Activated T-cell treated with anti-CD3 and anti-CD28 coated beads, Interleukin-2, amount 50 U/mL, for 4 hours (primary cell): ENCODE measurements around the gene RPS27. TPM values are rescaled to one million over a fixed set of nuclear protein-coding genes. Genes with fewer than 3 reads are reported as not detected.

Source experiments
- ATAC-seq, 2 donors: fragments of 200-7000 bp; cut with Tn5 transposase; one replicate each; pipeline ENCODE4 v1.10.0; 2021
- DNase-seq: peaks from one replicate; pipeline ENCODE4 v3.0.0-alpha.2; 2020
- H3K27me3 Mint-ChIP-seq: one replicate; pipeline ENCODE4 v1.8.0; 2021; ENCODE audit warnings: low read depth, mixed read lengths
- H3K36me3 Mint-ChIP-seq: one replicate; pipeline ENCODE4 v1.8.0; 2022; ENCODE audit warnings: mixed read lengths; ENCODE audit not compliant: insufficient read depth
- H3K4me1 Mint-ChIP-seq: one replicate; pipeline ENCODE4 v1.8.0; 2021; ENCODE audit warnings: low read depth, mixed read lengths
- H3K4me3 Mint-ChIP-seq: one replicate; pipeline ENCODE4 v1.8.0; 2021; ENCODE audit warnings: mild to moderate bottlenecking, moderate library complexity, mixed read lengths
- H3K9me3 Mint-ChIP-seq: one replicate; pipeline ENCODE4 v1.8.0; 2021; ENCODE audit warnings: mixed read lengths
- total RNA-seq, 3 donors: library from RNA; stranded (reverse); gene quantifications; one replicate each; pipeline ENCODE4 v1.2.1, GENCODE V29; 2021

The RPS27 gene
- 1,000 to 10,000 TPM; 2,132 to 2,236 (median 2,176) TPM for total RNA-seq

- peaks cover 7% of the 10 kb centered on the region for H3K27me3 Mint-ChIP-seq
- peaks cover 31% of the 10 kb centered on the region for H3K36me3 Mint-ChIP-seq
- peaks cover 45% of the 10 kb centered on the region for H3K4me1 Mint-ChIP-seq
- peak; percentile 88 to 89 for ATAC-seq
- DNase-seq, result peak; percentile 80
- peak within 1 kb of the TSS; percentile 97 for H3K4me3 Mint-ChIP-seq
- H3K9me3 Mint-ChIP-seq, result no peaks in the 10 kb centered on the region
These were observed at the start of gene RPS27 for GRCh38 chr1:153990468-153991150. Gene RPS27, plus strand, starts transcription at chr1:153990762. Its CDS starts 35 bp downstream, at chr1:153990797.

- Mint-ChIP-seq H3K9me3 (no peaks in the 10 kb centered on the region), H3K4me1 (peaks cover 33% of the 10 kb centered on the region), H3K4me3 (no peak overlapping the region), H3K27me3 (no peaks in the 10 kb centered on the region), H3K36me3 (peaks cover 39% of the 10 kb centered on the region)
- DNase-seq (no peak), ATAC-seq (no peak)
These were observed 48.5 kb upstream of the RPS27 start for GRCh38 chr1:153941826-153942725.

GRCh38 chr1:153942766-153943549 is 47.6 kb upstream of the RPS27 start:
- DNase-seq (no peak), ATAC-seq (no peak)
- H3K9me3 Mint-ChIP-seq, result no peaks in the 10 kb centered on the region
- no peak overlapping the region for H3K4me3 Mint-ChIP-seq
- peaks cover 32% of the 10 kb centered on the region for H3K36me3 Mint-ChIP-seq
- no peaks in the 10 kb centered on the region for H3K27me3 Mint-ChIP-seq
- H3K4me1 Mint-ChIP-seq, result peaks cover 33% of the 10 kb centered on the region

- ATAC-seq (no peak), DNase-seq (no peak)
- Mint-ChIP-seq H3K4me3 (peak overlapping the region; percentile 92), H3K9me3 (no peaks in the 10 kb centered on the region), H3K4me1 (peaks cover 33% of the 10 kb centered on the region), H3K27me3 (no peaks in the 10 kb centered on the region), H3K36me3 (peaks cover 33% of the 10 kb centered on the region)
These were observed 46.3 kb upstream of the RPS27 start for GRCh38 chr1:153944005-153944826.

GRCh38 chr1:153944827-153945117 is 45.8 kb upstream of the RPS27 start:
- ATAC-seq (no peak), DNase-seq (no peak)
- Mint-ChIP-seq H3K4me3 (peak overlapping the region; percentile 92), H3K27me3 (no peaks in the 10 kb centered on the region), H3K36me3 (peaks cover 27% of the 10 kb centered on the region), H3K4me1 (peaks cover 33% of the 10 kb centered on the region), H3K9me3 (no peaks in the 10 kb centered on the region)

GRCh38 chr1:153945131-153945794 is 45.3 kb upstream of the RPS27 start:
- Mint-ChIP-seq H3K4me1 (peaks cover 33% of the 10 kb centered on the region), H3K36me3 (peaks cover 27% of the 10 kb centered on the region), H3K27me3 (no peaks in the 10 kb centered on the region), H3K4me3 (peak overlapping the region; percentile 92), H3K9me3 (no peaks in the 10 kb centered on the region)
- peak; percentile 63 to 64 for ATAC-seq
- peak; percentile 67 for DNase-seq

GRCh38 chr1:153945795-153946621 is 44.6 kb upstream of the RPS27 start:
- Mint-ChIP-seq H3K9me3 (no peaks in the 10 kb centered on the region), H3K27me3 (no peaks in the 10 kb centered on the region), H3K36me3 (peaks cover 30% of the 10 kb centered on the region)

GRCh38 chr1:153946622-153947241 is 43.8 kb upstream of the RPS27 start, which contains the start of gene DENND4B:
Gene DENND4B, minus strand, starts transcription at chr1:153946718. Its CDS starts 2,344 bp downstream, at chr1:153944374.
- peak; percentile 69 for DNase-seq
- peak; percentile 75 to 79 for ATAC-seq
- Mint-ChIP-seq H3K27me3 (no peaks in the 10 kb centered on the region), H3K9me3 (no peaks in the 10 kb centered on the region), H3K4me1 (peaks cover 36% of the 10 kb centered on the region), H3K4me3 (peak within 1 kb of the TSS; percentile 92), H3K36me3 (peaks cover 33% of the 10 kb centered on the region)

More at GRCh38 chr1:153945795-153946621, 44.6 kb upstream of the RPS27 start:
- DNase-seq (peak; percentile 55), ATAC-seq (peak; percentile 60 to 69)
- peaks cover 36% of the 10 kb centered on the region for H3K4me1 Mint-ChIP-seq
- H3K4me3 Mint-ChIP-seq, result peak overlapping the region; percentile 92

- Mint-ChIP-seq H3K4me3 (no peak overlapping the region), H3K27me3 (no peaks in the 10 kb centered on the region), H3K36me3 (peaks cover 27% of the 10 kb centered on the region), H3K4me1 (peaks cover 29% of the 10 kb centered on the region), H3K9me3 (no peaks in the 10 kb centered on the region)
- ATAC-seq (no peak), DNase-seq (no peak)
These were observed 39.4 kb upstream of the RPS27 start for GRCh38 chr1:153951183-153951582.

GRCh38 chr1:153951801-153952200 is 38.8 kb upstream of the RPS27 start:
- Mint-ChIP-seq H3K36me3 (peaks cover 27% of the 10 kb centered on the region), H3K4me3 (no peak overlapping the region)

GRCh38 chr1:153953859-153954365 is 36.6 kb upstream of the RPS27 start:
- Mint-ChIP-seq H3K4me3 (no peak overlapping the region), H3K9me3 (no peaks in the 10 kb centered on the region), H3K27me3 (no peaks in the 10 kb centered on the region), H3K36me3 (peaks cover 24% of the 10 kb centered on the region), H3K4me1 (peaks cover 39% of the 10 kb centered on the region)
- DNase-seq, result no peak
- ATAC-seq, result no peak

More at GRCh38 chr1:153951801-153952200, 38.8 kb upstream of the RPS27 start:
- no peak for DNase-seq
- Mint-ChIP-seq H3K4me1 (peaks cover 33% of the 10 kb centered on the region), H3K27me3 (no peaks in the 10 kb centered on the region), H3K9me3 (no peaks in the 10 kb centered on the region)
- no peak for ATAC-seq

GRCh38 chr1:153954826-153955225 is 35.7 kb upstream of the RPS27 start:
- peaks cover 43% of the 10 kb centered on the region for H3K4me1 Mint-ChIP-seq
- DNase-seq, result no peak
- H3K27me3 Mint-ChIP-seq, result no peaks in the 10 kb centered on the region
- H3K9me3 Mint-ChIP-seq, result no peaks in the 10 kb centered on the region
- H3K4me3 Mint-ChIP-seq, result no peak overlapping the region
- H3K36me3 Mint-ChIP-seq, result peaks cover 24% of the 10 kb centered on the region
- ATAC-seq, result no peak
